GM12878 (cell line): Measurements from ENCODE around the gene ASPDH. TPM values are rescaled to one million over a fixed set of nuclear protein-coding genes. Genes with fewer than 3 reads are reported as not detected.
A peak's percentile ranks its signal among the peaks of the same experiment; 100 is the strongest.

Experiments
- ATF2 ChIP-seq: IDR thresholded peaks from 2 replicates; pipeline ENCODE4 v1.6.1; 2012; ENCODE audit warnings: low read length, inconsistent platforms
- BHLHE40 ChIP-seq, 2 experiments: fragments of 450-650 bp in 1 of 2; IDR thresholded peaks; 2 replicates each; pipeline ENCODE4 v1.6.1; 2011 to 2017; ENCODE audit warnings: low read depth in 2 of 2, borderline replicate concordance in 1 of 2, improper control_type of control experiment in 1 of 2, low read length in 1 of 2, mild to moderate bottlenecking in 1 of 2
- CBX5 ChIP-seq: sonication (generic); IDR thresholded peaks from 2 replicates; pipeline ENCODE4 v1.6.1; 2016; ENCODE audit warnings: low read depth, moderate library complexity, mild to moderate bottlenecking, inconsistent platforms
- IRF4 ChIP-seq: IDR thresholded peaks from 2 replicates; pipeline ENCODE4 v1.6.1; 2011; ENCODE audit warnings: low read depth, low read length
- NRF1 ChIP-seq: conservative IDR thresholded peaks from 2 replicates; pipeline ENCODE4 v1.6.1; 2011; ENCODE audit warnings: mild to moderate bottlenecking, low read depth, low read length, improper control_type of control experiment
- RAD51 ChIP-seq: fragments of 450-650 bp; IDR thresholded peaks from 2 replicates; pipeline ENCODE4 v1.6.1; 2016; ENCODE audit warnings: moderate library complexity, mild to moderate bottlenecking, inconsistent platforms
- SMARCA5 ChIP-seq: fragments of 450-650 bp; IDR thresholded peaks from 2 replicates; pipeline ENCODE4 v1.6.1; 2017; ENCODE audit warnings: mild to moderate bottlenecking
- SP1 ChIP-seq: IDR thresholded peaks from one replicate; pipeline ENCODE4 v1.6.1; 2011; ENCODE audit warnings: low read depth, low read length
- SREBF2 ChIP-seq: IDR thresholded peaks from 2 replicates; pipeline ENCODE4 v1.6.1; 2012; ENCODE audit warnings: mild to moderate bottlenecking, low read length
- TCF12 ChIP-seq: IDR thresholded peaks from 2 replicates; pipeline ENCODE4 v1.6.1; 2011; ENCODE audit warnings: low read depth, mild to moderate bottlenecking, low read length
- YY1 ChIP-seq: IDR thresholded peaks from 2 replicates; pipeline ENCODE4 v1.6.1; 2011; ENCODE audit warnings: low read depth, mild to moderate bottlenecking, low read length
- ZNF384 ChIP-seq: IDR thresholded peaks from 2 replicates; pipeline ENCODE4 v1.6.1; 2012; ENCODE audit warnings: low read depth, mild to moderate bottlenecking, low read length, improper control_type of control experiment, borderline replicate concordance
- polyA plus RNA-seq, 11 experiments: library from polyadenylated mRNA; depleted of rRNA in 4 of 11; unstranded in 6 of 11; stranded (reverse) in 5 of 11; fragments of >200 nt; fragmentation: Nextera tagmentation in 4 of 11; fragmentation: Illumina TruSeq in 1 of 11; extraction: Ambion mirVana in 4 of 11; extraction: Trizol in 1 of 11; gene quantifications; 1 replicate in 1 of 11; 2 replicates in 10 of 11; pipeline versions ENCODE4 v1.2.1 to v1.2.3, GENCODE V29; 2011 to 2016; ENCODE audit warnings: inconsistent platforms in 2 of 11, missing spikeins in 2 of 11, low read depth in 1 of 11
- total RNA-seq, 4 experiments: library from RNA; depleted of rRNA in 3 of 4; stranded (reverse); fragments of >200 nt in 3 of 4; fragmentation: Illumina TruSeq in 1 of 4; extraction: Trizol in 1 of 4; gene quantifications; 2 replicates each; pipeline versions ENCODE4 v1.2.1 to v1.2.3, GENCODE V29; 2013 to 2021
- TF ChIP-seq, protein P1 (sequence below): fragments of 150-350 bp; IDR thresholded peaks from 2 replicates; pipeline ENCODE4 v1.6.1; 2016; ENCODE audit warnings: low read depth, low read length
- TF ChIP-seq, protein P2 (sequence below): IDR thresholded peaks from 2 replicates; pipeline ENCODE4 v1.6.1; 2012; ENCODE audit warnings: low read depth, low read length, improper control_type of control experiment
- TF ChIP-seq, protein P3 (sequence below): IDR thresholded peaks from 2 replicates; pipeline ENCODE4 v1.6.1; 2011; ENCODE audit warnings: low read depth, low read length, improper control_type of control experiment, borderline replicate concordance

The ASPDH gene
- total and polyA plus RNA-seq, 10 of the 15 experiments (the other 5 are each of a cell fraction or from before 2014, with no cell fraction given) = not detected

GRCh38 chr19:50500060-50500752 is 13.5 kb downstream of the ASPDH start (continued):
- no peak for TF ChIP-seq SREBF2
- peak; percentile 70; the same call in 1 of the 2 replicates for TF ChIP-seq TCF12
- no peak for TF ChIP-seq YY1
- no peak for TF ChIP-seq SMARCA5
- no peak for TF ChIP-seq RAD51
- TF ChIP-seq BHLHE40 (IDR thresholded peaks at IDR 0.05; ENCODE audit: borderline replicate concordance in 1 of 2, low read depth in 2 of 2, low read length in 1 of 2) = 0 out of 4 replicates have a peak, but pooled peaks of 1 of the 2 experiments have one; percentile 21
- TF ChIP-seq ATF2 = no peak
- no peak for TF ChIP-seq SP1
- no peak for TF ChIP-seq NRF1
- TF ChIP-seq, protein P1, sequence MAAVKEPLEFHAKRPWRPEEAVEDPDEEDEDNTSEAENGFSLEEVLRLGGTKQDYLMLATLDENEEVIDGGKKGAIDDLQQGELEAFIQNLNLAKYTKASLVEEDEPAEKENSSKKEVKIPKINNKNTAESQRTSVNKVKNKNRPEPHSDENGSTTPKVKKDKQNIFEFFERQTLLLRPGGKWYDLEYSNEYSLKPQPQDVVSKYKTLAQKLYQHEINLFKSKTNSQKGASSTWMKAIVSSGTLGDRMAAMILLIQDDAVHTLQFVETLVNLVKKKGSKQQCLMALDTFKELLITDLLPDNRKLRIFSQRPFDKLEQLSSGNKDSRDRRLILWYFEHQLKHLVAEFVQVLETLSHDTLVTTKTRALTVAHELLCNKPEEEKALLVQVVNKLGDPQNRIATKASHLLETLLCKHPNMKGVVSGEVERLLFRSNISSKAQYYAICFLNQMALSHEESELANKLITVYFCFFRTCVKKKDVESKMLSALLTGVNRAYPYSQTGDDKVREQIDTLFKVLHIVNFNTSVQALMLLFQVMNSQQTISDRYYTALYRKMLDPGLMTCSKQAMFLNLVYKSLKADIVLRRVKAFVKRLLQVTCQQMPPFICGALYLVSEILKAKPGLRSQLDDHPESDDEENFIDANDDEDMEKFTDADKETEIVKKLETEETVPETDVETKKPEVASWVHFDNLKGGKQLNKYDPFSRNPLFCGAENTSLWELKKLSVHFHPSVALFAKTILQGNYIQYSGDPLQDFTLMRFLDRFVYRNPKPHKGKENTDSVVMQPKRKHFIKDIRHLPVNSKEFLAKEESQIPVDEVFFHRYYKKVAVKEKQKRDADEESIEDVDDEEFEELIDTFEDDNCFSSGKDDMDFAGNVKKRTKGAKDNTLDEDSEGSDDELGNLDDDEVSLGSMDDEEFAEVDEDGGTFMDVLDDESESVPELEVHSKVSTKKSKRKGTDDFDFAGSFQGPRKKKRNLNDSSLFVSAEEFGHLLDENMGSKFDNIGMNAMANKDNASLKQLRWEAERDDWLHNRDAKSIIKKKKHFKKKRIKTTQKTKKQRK = no peak
- no peak for TF ChIP-seq ZNF384
- TF ChIP-seq CBX5 = no peak
- no peak for TF ChIP-seq IRF4
- TF ChIP-seq, protein P2, sequence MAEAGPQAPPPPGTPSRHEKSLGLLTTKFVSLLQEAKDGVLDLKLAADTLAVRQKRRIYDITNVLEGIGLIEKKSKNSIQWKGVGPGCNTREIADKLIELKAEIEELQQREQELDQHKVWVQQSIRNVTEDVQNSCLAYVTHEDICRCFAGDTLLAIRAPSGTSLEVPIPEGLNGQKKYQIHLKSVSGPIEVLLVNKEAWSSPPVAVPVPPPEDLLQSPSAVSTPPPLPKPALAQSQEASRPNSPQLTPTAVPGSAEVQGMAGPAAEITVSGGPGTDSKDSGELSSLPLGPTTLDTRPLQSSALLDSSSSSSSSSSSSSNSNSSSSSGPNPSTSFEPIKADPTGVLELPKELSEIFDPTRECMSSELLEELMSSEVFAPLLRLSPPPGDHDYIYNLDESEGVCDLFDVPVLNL = no peak
- TF ChIP-seq, protein P3, sequence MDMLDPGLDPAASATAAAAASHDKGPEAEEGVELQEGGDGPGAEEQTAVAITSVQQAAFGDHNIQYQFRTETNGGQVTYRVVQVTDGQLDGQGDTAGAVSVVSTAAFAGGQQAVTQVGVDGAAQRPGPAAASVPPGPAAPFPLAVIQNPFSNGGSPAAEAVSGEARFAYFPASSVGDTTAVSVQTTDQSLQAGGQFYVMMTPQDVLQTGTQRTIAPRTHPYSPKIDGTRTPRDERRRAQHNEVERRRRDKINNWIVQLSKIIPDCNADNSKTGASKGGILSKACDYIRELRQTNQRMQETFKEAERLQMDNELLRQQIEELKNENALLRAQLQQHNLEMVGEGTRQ = no peak
